Mesendoderm (in vitro differentiated cells): ENCODE data around the gene AP5Z1.

Source experiments
- DNase-seq: peaks from one replicate; pipeline ENCODE4 v3.0.0; 2013
- H2AK5ac ChIP-seq: 2 replicates; pipeline ENCODE4 v1.6.1; 2013; ENCODE audit warnings: low read length, inconsistent platforms
- H2BK120ac ChIP-seq: 2 replicates; pipeline ENCODE4 v1.6.1; 2013; ENCODE audit warnings: low read depth, mild to moderate bottlenecking, low read length, moderate library complexity, mixed read lengths
- H2BK15ac ChIP-seq: replicated peaks from 2 replicates; pipeline ENCODE4 v1.6.1; 2013; ENCODE audit warnings: low read depth, mild to moderate bottlenecking, moderate library complexity
- H2BK5ac ChIP-seq: 2 replicates; pipeline ENCODE4 v1.6.1; 2013; ENCODE audit warnings: low read length, inconsistent platforms
- H3K18ac ChIP-seq: 2 replicates; pipeline ENCODE4 v1.6.1; 2013; ENCODE audit warnings: mild to moderate bottlenecking, low read length, mixed read lengths
- H3K23ac ChIP-seq: one replicate; pipeline ENCODE4 v1.6.1; 2013; ENCODE audit warnings: low read length
- H3K27ac ChIP-seq: 2 replicates; pipeline ENCODE4 v1.5.1; 2013; ENCODE audit warnings: low read depth, mild to moderate bottlenecking, inconsistent platforms, low read length, moderate library complexity
- H3K27me3 ChIP-seq: 2 replicates; pipeline ENCODE4 v1.6.1; 2013; ENCODE audit warnings: low read length, control low read depth, mild to moderate bottlenecking, inconsistent platforms; ENCODE audit not compliant: insufficient read depth, poor library complexity
- H3K36me3 ChIP-seq: 2 replicates; pipeline ENCODE4 v1.6.1; 2013; ENCODE audit warnings: low read length, inconsistent platforms; ENCODE audit not compliant: control insufficient read depth, insufficient read depth
- H3K4ac ChIP-seq: one replicate; pipeline ENCODE4 v1.6.1; 2013; ENCODE audit warnings: low read depth, mild to moderate bottlenecking, low read length, moderate library complexity
- H3K4me1 ChIP-seq: 2 replicates; pipeline ENCODE4 v1.6.1; 2013; ENCODE audit warnings: low read depth, low read length, inconsistent platforms; ENCODE audit not compliant: control insufficient read depth
- H3K4me2 ChIP-seq: 2 replicates; pipeline ENCODE4 v1.6.1; 2013; ENCODE audit warnings: low read length
- H3K4me3 ChIP-seq: 2 replicates; pipeline ENCODE4 v1.5.1; 2013; ENCODE audit warnings: mild to moderate bottlenecking, low read length
- H3K56ac ChIP-seq: one replicate; pipeline ENCODE4 v1.6.1; 2013; ENCODE audit warnings: low read length
- H3K79me1 ChIP-seq: 2 replicates; pipeline ENCODE4 v1.6.1; 2013; ENCODE audit warnings: low read length, inconsistent platforms
- H3K79me2 ChIP-seq: 2 replicates; pipeline ENCODE4 v1.6.1; 2013; ENCODE audit warnings: mild to moderate bottlenecking, low read length; ENCODE audit not compliant: control insufficient read depth, insufficient read depth
- H3K9ac ChIP-seq: 2 replicates; pipeline ENCODE4 v1.6.1; 2013; ENCODE audit warnings: low read length, inconsistent platforms
- H4K5ac ChIP-seq: one replicate; pipeline ENCODE4 v1.6.1; 2013; ENCODE audit warnings: low read length
- H4K8ac ChIP-seq: one replicate; pipeline ENCODE4 v1.6.1; 2013; ENCODE audit warnings: low read depth, mild to moderate bottlenecking, control low read depth, low read length, moderate library complexity
- WGBS: extraction: QIAGEN DNeasy Blood & Tissue Kit; methylation state at CpG from one replicate; pipeline ENCODE4 v1.1.7; 2013; ENCODE audit warnings: low lambda C conversion rate, missing lambda C conversion rate; ENCODE audit not compliant: insufficient coverage; ENCODE audit errors: extremely low coverage; 5-methylcytosine and 5-hydroxymethylcytosine counted together

The AP5Z1 gene

GRCh38 chr7:4809666-4810065, 34.2 kb downstream of the AP5Z1 start:
- Histone ChIP-seq H3K79me2 (no peaks in the 10 kb centered on the region), H2BK120ac (no peak overlapping the region), H3K79me1 (no peaks in the 10 kb centered on the region), H3K4ac (no peak overlapping the region), H3K23ac (no peak overlapping the region), H3K4me3 (no peak overlapping the region), H2BK5ac (no peak overlapping the region), H3K4me2 (no peak overlapping the region), H3K4me1 (no peaks in the 10 kb centered on the region), H4K8ac (no peak overlapping the region), H3K27ac (no peak overlapping the region), H3K27me3 (no peaks in the 10 kb centered on the region), H4K5ac (no peak overlapping the region), H3K9ac (no peak overlapping the region), H2AK5ac (no peak overlapping the region), H3K56ac (no peak overlapping the region), H3K18ac (no peak overlapping the region), H2BK15ac (no peak overlapping the region), H3K36me3 (no peaks in the 10 kb centered on the region)
- DNase-seq, result no peak
- WGBS, result no CpG with 5 or more reads among the region's 14 CpGs

GRCh38 chr7:4814433-4814832, 39.0 kb downstream of the AP5Z1 start:
- Histone ChIP-seq H3K23ac (no peak overlapping the region), H2BK15ac (no peak overlapping the region), H4K8ac (no peak overlapping the region), H3K27ac (no peak overlapping the region), H3K4me1 (no peaks in the 10 kb centered on the region), H3K56ac (no peak overlapping the region), H3K4me3 (no peak overlapping the region), H3K4ac (no peak overlapping the region), H3K4me2 (no peak overlapping the region), H3K27me3 (no peaks in the 10 kb centered on the region), H3K18ac (no peak overlapping the region), H4K5ac (no peak overlapping the region), H3K79me2 (no peaks in the 10 kb centered on the region), H3K9ac (no peak overlapping the region), H2BK5ac (no peak overlapping the region), H3K36me3 (no peaks in the 10 kb centered on the region), H2BK120ac (no peak overlapping the region), H2AK5ac (no peak overlapping the region), H3K79me1 (no peaks in the 10 kb centered on the region)
- DNase-seq, result no peak
- no CpG with 5 or more reads among the region's 14 CpGs for WGBS

GRCh38 chr7:4815121-4815520, 39.7 kb downstream of the AP5Z1 start:
- Histone ChIP-seq H2BK120ac (no peak overlapping the region), H3K56ac (no peak overlapping the region), H2BK5ac (no peak overlapping the region), H3K4me2 (no peak overlapping the region), H3K27ac (no peak overlapping the region), H3K18ac (no peak overlapping the region), H3K79me1 (no peaks in the 10 kb centered on the region), H3K36me3 (no peaks in the 10 kb centered on the region), H4K8ac (no peak overlapping the region), H3K27me3 (no peaks in the 10 kb centered on the region), H3K9ac (no peak overlapping the region), H2BK15ac (no peak overlapping the region), H4K5ac (no peak overlapping the region), H3K79me2 (no peaks in the 10 kb centered on the region), H3K4ac (no peak overlapping the region), H3K4me3 (no peak overlapping the region), H2AK5ac (no peak overlapping the region), H3K4me1 (no peaks in the 10 kb centered on the region), H3K23ac (no peak overlapping the region)
- DNase-seq, result no peak
- WGBS, result no CpG with 5 or more reads among the region's 14 CpGs

- Histone ChIP-seq H3K23ac (no peak overlapping the region), H3K79me1 (no peaks in the 10 kb centered on the region), H3K36me3 (no peaks in the 10 kb centered on the region), H2BK15ac (no peak overlapping the region), H3K27me3 (no peaks in the 10 kb centered on the region), H3K4me2 (no peak overlapping the region), H3K27ac (no peak overlapping the region), H2BK5ac (no peak overlapping the region), H2BK120ac (no peak overlapping the region), H3K4me3 (no peak overlapping the region), H4K8ac (no peak overlapping the region), H3K4ac (no peak overlapping the region), H2AK5ac (no peak overlapping the region), H3K56ac (no peak overlapping the region), H3K18ac (no peak overlapping the region), H3K79me2 (no peaks in the 10 kb centered on the region), H4K5ac (no peak overlapping the region), H3K9ac (no peak overlapping the region), H3K4me1 (no peaks in the 10 kb centered on the region)
- no CpG with 5 or more reads among the region's 38 CpGs for WGBS
- no peak for DNase-seq
Observed at GRCh38 chr7:4815609-4816418, 40.4 kb downstream of the AP5Z1 start.

GRCh38 chr7:4816419-4817080, 41.1 kb downstream of the AP5Z1 start:
- no peak overlapping the region for H3K4ac ChIP-seq
- no peak overlapping the region for H3K4me2 ChIP-seq
- no CpG with 5 or more reads among the region's 26 CpGs for WGBS
- no peaks in the 10 kb centered on the region for H3K79me2 ChIP-seq
- no peak overlapping the region for H3K23ac ChIP-seq
- no peak overlapping the region for H2BK5ac ChIP-seq
- H3K79me1 ChIP-seq, result no peaks in the 10 kb centered on the region
- H2BK120ac ChIP-seq, result no peak overlapping the region
- H4K8ac ChIP-seq, result no peak overlapping the region
- no peak overlapping the region for H3K56ac ChIP-seq
- H3K27me3 ChIP-seq, result no peaks in the 10 kb centered on the region
- no peak overlapping the region for H3K9ac ChIP-seq
- no peak overlapping the region for H3K18ac ChIP-seq
- H3K4me3 ChIP-seq, result no peak overlapping the region
- H3K27ac ChIP-seq, result no peak overlapping the region
- no peak overlapping the region for H4K5ac ChIP-seq
- no peak overlapping the region for H2BK15ac ChIP-seq
- DNase-seq, result no peak
- no peaks in the 10 kb centered on the region for H3K36me3 ChIP-seq
- no peak overlapping the region for H2AK5ac ChIP-seq
- no peaks in the 10 kb centered on the region for H3K4me1 ChIP-seq
